ENCODE data around the gene PDE4C.

The PDE4C gene

DNA sequence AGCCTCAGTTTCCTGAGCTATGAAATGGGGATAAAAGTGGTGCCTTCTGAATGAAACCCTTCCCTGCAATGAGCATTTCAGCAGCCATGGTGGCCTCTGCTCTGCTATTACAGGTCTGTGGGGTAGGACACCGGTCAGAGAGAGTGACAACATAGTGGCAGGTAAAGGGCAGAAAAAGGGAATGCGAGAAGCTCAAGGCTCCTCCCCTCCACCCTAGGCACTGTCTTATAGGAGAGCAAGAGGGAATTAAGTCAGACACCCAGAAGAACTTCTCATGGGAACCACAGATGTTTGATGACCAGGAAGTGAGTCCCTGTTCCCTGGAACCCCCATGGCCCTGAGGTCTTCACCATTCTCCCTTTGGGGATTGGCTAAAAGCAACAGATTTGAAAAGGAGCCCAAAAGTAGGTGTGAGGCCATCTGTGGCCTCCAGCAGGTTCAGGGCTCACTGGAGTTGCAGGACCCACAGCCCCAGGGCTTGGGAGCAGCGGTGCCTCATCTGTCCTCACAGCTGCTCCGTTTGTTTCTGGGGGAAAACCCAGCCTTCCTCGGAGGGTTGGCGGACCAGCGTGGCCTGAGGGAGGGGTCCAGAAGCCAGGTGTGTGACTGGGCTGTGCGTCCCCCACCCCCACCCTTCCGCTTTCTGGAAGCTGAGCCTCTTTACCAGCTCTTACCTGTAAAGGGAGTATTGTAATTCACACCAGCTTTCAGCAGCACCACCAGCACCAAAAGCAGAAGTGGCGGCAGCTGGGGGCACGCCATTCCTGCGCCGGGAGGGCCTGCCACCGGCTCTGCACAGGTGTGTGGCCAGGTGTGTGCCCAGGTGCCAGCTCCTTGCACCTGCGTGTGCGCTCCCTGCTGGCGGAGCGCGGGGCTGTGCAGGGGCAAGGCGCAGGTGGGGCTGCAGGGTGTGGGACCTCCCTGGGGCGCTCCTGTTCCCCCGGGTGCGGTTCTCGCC lies 28.6 kb upstream of the PDE4C start:
- DNase-seq, result no peak

GRCh38 chr19:18253716-18254115 lies 27.5 kb upstream of the PDE4C start:
- no peak for DNase-seq

DNA sequence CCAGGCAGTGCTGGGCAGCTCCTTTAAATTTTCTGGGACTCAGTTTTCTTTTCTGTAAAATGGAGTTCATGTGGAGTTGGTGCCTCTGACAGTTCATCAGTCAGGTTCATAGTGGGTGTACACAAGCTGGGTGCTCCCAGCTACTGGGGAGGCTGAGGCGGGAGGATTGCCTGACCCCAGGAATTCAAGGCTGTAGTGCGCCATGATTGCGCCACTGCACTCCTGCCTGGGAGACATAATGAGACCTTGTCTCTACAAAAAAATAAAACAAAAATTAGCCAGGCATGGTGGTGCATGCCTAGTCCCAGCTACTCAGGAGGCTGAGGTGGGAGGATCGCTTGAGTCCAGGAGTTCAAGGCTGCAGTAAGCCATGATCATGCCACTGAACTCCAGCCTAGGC lies 26.9 kb upstream of the PDE4C start:
- no peak for DNase-seq

- DNase-seq, result no peak
Observed at GRCh38 chr19:18252370-18252717, 26.1 kb upstream of the PDE4C start.

- peak; percentile 57 to 72 (median 67) for DNase-seq
Observed at GRCh38 chr19:18251587-18252369, 25.5 kb upstream of the PDE4C start.

DNA sequence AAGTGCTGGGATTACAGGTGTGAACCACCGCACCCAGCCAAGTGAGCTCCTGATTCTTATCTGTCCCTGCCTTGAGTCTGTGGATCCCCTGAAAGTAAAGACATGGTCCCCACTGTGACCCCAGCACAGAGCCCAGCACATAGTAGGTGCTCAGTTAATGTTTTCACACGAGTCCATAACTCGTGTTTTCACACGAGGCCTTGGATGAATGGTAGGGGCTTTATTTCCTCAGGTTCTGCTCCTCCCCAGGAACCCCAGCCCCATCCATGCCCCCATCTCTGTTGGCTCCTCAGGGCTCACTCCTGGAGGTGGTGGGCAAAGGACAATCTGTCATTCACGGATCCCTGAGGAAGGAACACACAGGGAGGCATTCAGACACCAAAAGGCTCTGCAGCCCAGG lies 23.6 kb upstream of the PDE4C start:
- DNase-seq, result no peak

GRCh38 chr19:18245297-18245696 lies 19.1 kb upstream of the PDE4C start:
- no peak for DNase-seq

- DNase-seq, result no peak
Observed at GRCh38 chr19:18239303-18239702, 13.1 kb upstream of the PDE4C start.

DNA sequence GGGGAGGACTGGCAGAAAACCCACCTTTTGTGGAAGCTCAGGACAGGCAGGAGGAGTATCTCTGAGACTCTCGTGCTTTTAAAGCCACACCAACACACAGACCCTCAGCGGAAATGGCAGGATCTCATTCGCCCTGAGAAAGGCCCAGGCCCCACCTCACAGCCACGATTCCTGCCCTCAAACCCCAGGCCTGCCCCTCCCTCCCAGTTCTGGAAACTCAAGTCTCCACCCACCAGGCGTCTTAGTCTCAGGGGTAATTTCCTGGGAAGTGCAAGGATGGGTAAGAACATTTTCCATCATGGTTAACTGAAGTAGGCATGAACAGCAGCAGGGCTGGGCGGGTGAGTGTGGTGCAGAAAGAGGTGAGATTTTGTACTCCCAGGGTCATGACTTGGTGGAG lies 8.0 kb upstream of the PDE4C start:
- no peak for DNase-seq

DNA sequence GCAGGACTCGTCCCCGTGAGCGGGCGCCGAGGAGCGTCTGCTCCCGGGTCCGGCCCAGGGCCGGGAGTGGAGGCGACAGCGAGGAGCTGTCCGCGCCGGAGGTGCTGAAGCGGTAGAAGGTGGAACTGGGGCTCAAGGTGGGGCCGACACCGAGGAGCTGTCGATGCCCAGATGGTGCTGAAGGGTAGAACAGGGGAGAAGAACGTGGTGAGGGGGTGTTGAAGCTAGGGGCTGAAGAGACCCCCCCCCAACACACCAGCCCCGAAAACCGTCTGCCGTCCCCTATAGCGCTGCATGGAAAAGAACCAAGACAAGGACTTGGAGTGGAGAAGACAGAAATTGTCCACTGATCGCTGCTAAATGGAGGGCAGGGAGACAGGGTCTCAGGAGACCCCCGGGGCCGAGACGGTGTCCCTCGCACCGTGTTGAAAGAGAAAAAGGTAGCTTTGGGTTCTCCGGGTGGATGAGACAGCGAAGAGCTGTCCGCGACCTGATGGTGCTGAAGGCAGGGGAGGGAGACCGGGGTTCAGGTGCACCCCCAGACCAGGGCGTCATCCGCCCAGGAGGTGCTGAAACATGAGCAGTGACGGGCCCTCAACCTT lies 7.1 kb upstream of the PDE4C start:
- peak in 2 of 4 experiments; percentile 11 to 13 for DNase-seq

DNA sequence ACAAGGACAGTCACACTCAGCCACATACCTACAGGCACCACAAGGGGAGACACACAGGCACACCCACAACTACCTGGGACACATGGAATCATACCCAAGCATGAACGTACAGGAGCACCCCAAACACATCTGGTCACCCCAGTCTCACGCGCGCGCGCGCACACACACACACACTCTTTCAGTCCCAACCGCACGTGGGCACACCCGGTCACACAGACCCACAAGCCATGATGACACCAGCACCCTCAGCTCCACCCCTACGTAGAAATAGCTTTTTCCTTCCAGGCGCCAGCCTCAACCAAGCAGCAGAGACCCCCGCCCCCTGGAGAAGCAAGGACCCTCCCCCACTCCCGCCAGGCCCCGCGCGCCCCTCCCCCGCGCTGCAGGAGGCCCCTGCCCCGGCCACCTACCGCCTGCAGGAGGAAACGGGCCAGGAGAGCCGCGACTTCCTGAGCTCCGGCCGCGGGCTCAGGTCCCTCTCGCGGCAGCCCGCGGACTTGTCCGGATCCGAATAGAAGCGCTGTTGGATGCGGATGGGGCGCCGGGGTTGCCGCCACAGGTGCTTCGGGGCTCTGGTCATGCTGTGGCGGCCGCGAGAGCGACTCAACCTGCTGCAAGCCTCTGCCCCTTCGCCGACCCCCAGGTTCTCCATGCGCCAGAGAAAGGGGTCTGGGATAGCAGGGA lies 6.4 kb upstream of the PDE4C start:
- DNase-seq, result no peak

- DNase-seq, result no peak
Observed at GRCh38 chr19:18231775-18232174, 5.5 kb upstream of the PDE4C start.

- no peak for DNase-seq
Observed at GRCh38 chr19:18230941-18231734, 4.9 kb upstream of the PDE4C start.

GRCh38 chr19:18229915-18230314 lies 3.7 kb upstream of the PDE4C start:
- DNase-seq, result no peak

- no peak for DNase-seq
Observed at GRCh38 chr19:18229474-18229873, 3.2 kb upstream of the PDE4C start.

DNA sequence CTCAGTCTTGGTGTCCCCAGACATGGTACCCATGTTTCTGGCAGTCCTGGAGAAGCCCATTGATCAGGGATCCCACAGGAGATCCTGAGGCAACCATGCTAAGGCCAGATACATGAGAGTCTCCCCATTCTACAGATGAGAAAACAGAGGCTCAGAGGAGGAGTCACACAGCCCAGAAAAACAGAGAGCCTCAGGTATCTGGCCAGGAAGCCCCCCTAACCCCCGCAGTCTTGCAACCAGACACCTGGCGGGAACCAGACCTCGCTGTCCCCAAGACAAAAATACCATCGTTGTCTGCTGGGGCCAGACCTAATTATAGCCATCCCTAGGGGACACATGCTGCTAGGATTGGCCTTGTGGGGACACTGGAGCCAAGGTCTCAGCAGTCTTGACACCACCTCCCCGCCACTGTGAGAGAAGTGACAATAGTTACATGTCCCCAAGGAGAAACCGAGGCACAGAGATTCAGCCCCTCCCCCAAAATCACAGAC lies 1.6 kb upstream of the PDE4C start:
- DNase-seq, result no peak

- no peak for DNase-seq
Observed at GRCh38 chr19:18226956-18227780, 930 bp upstream of the PDE4C start.

DNA sequence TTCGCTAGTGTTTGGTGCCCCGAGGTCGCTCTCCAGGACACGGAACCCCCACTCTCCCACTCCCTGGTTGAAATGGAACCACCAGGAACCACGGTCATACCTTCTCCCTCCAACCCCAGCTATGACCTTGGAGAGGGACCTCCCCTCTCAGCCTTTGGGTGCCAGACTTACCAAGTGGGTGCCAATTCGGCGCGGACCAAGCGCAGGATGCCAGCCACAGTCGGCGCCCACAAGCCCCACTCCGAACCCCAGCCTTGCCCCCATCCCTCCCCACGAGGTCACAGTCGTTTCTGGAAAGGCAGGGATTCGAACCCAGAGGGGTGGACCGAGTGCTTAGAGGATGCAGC lies 910 bp downstream of the PDE4C start:
- DNase-seq, result no peak

DNA sequence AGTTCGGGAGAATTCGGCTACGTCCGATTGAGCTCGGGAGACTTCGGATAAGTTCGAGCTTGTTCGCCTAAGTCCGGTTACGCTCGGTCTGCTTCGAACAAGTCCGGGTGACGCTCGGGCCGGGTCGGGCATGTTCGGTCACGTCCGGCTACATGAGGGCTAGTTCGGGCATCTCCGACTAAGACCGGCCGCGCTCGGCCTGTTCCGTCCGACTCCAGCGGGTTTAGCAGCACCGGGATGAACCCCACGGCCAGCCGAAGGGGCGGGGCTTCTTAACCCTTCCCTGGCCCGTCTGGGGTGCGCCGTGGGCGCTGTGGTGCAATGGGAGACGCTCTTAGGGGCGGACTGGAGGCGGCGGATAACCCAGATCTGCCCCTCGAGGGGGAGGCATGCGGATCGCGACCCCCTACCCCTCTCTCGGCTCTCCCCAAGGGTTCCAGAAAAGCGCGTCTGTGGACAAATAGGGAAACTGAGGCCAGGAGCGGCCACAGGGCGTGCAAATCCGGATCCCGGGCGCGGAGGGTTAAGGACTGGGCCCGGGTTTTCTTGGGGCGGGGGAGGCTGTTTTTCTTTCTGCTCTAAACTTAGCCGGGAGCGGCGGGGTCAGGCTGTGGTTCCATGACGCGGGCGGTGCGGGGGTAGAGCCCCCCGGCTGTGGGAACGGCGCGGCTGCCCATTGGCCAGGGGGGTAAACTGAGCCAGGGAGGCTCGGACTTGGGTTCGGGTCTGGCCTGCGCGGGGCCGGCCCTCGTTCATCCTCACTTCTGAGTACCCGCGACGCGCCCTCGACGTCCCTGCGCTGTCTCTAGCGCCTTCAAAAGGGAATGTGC lies 1.5 kb downstream of the PDE4C start:
- peak; percentile 62 to 85 (median 72) for DNase-seq

- no peak for DNase-seq
Observed at GRCh38 chr19:18223860-18224524, 2.2 kb downstream of the PDE4C start.
